Colonic mucosa (tissue), 4 donors: ENCODE results near the gene HSPB6. TPM values are rescaled to one million over a fixed set of nuclear protein-coding genes. Genes with fewer than 3 reads are reported as not detected.

ENCODE experiments used
- DNase-seq: peaks from one replicate; pipeline ENCODE4 v3.0.0-alpha.2; 2020
- H3K27ac ChIP-seq: fragments of 200-600 bp; one replicate; pipeline ENCODE4 v1.8.0; 2021
- H3K27me3 ChIP-seq: fragments of 200-600 bp; one replicate; pipeline ENCODE4 v1.8.0; 2021
- H3K36me3 ChIP-seq: fragments of 200-600 bp; one replicate; pipeline ENCODE4 v1.8.0; 2021
- H3K4me1 ChIP-seq: fragments of 200-600 bp; one replicate; pipeline ENCODE4 v1.8.0; 2021; ENCODE audit warnings: mild to moderate bottlenecking
- H3K4me3 ChIP-seq: fragments of 200-600 bp; one replicate; pipeline ENCODE4 v1.8.0; 2021
- H3K9ac ChIP-seq, 2 donors: one replicate each; pipeline ENCODE4 v1.7.0; 2013; ENCODE audit warnings: control low read depth in 2 of 2, low read depth in 2 of 2, low read length in 2 of 2
- H3K9me3 ChIP-seq: fragments of 200-600 bp; one replicate; pipeline ENCODE4 v1.8.0; 2021
- CTCF ChIP-seq: fragments of 200-600 bp; IDR thresholded peaks from one replicate; pipeline ENCODE4 v1.8.0; 2022; ENCODE audit warnings: antibody characterized with exemption, mild to moderate bottlenecking
- intact Hi-C: fragments of 100-400 bp; cut with DNase I; formaldehyde crosslinking; loops from one replicate; pipeline ENCODE4 v1.14.1; 2022
- total RNA-seq, 2 donors: library from RNA; stranded (reverse); fragmentation: NEBNext Ultra II Directional in 1 of 2; extraction: Animal tissue kit (Norgen Biotek cat#: 25700) in 1 of 2; gene quantifications; one replicate each; pipeline ENCODE4 v1.2.1, GENCODE V29; 2021
- donor health status: healthy.
- donor health status: DM: no; HTN: no; CAD: no.
- donor health status: DM: no; HTN: no; CAD: no.

The HSPB6 gene
- total RNA-seq, 2 donors from 2014 or later: 6.3 to 23.6 TPM

DNA sequence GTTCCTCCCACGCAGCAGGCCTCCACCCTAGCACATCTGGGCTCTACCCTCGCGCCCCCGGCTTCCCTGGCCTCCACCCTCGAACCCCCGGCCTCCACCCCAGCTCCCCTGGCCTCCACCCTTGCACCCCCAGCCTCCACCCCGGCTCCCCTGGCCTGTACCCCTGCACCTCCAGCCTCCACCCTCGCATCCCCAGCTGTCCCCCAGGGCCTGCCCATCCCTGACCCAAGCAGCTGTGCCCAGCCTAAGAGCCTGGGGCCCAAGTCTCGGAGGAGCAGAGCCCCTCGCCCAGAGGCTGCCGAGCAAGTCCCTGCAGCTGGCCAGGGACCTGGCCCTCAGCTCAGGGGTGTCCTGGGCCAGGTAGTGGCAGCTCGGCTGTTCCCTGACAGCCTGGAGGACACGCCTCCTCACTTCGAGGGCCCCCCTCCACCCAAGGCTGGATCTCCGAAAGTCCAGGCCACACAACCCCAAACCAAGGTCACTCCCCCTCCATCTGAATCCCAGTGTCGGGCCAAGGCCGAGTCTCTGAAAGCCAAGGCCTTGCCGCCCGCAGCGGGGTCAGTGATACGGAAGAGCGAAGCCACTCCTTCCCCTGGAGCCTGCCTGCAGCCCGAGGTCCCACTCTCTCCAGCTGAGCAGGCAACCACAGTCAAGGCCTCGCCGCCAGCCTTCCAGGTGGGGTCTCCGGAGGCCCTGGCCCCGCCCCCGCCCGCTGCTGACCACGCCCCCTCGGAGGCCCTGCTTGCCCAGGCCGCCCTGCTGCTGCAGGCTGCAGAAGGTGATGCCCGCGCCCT is 10.7 kb upstream of the HSPB6 start:
- no peak for TF ChIP-seq CTCF
- no peaks in the 10 kb centered on the region for H3K36me3 ChIP-seq
- no peaks in the 10 kb centered on the region for H3K4me1 ChIP-seq
- no peak overlapping the region for H3K4me3 ChIP-seq
- no peak for DNase-seq
- no peak overlapping the region for H3K27ac ChIP-seq
- no peak overlapping the region for H3K9ac ChIP-seq
- no peaks in the 10 kb centered on the region for H3K27me3 ChIP-seq
- H3K9me3 ChIP-seq: no peaks in the 10 kb centered on the region
- intact Hi-C loops: no loop called here

- TF ChIP-seq CTCF: no peak
- Histone ChIP-seq H3K9ac (no peak overlapping the region), H3K4me1 (no peaks in the 10 kb centered on the region), H3K27me3 (no peaks in the 10 kb centered on the region), H3K36me3 (no peaks in the 10 kb centered on the region), H3K9me3 (no peaks in the 10 kb centered on the region), H3K27ac (no peak overlapping the region), H3K4me3 (no peak overlapping the region)
- intact Hi-C loops: no loop called here
- DNase-seq: no peak
These were observed 9.8 kb upstream of the HSPB6 start for GRCh38 chr19:35766571-35767104.

DNA sequence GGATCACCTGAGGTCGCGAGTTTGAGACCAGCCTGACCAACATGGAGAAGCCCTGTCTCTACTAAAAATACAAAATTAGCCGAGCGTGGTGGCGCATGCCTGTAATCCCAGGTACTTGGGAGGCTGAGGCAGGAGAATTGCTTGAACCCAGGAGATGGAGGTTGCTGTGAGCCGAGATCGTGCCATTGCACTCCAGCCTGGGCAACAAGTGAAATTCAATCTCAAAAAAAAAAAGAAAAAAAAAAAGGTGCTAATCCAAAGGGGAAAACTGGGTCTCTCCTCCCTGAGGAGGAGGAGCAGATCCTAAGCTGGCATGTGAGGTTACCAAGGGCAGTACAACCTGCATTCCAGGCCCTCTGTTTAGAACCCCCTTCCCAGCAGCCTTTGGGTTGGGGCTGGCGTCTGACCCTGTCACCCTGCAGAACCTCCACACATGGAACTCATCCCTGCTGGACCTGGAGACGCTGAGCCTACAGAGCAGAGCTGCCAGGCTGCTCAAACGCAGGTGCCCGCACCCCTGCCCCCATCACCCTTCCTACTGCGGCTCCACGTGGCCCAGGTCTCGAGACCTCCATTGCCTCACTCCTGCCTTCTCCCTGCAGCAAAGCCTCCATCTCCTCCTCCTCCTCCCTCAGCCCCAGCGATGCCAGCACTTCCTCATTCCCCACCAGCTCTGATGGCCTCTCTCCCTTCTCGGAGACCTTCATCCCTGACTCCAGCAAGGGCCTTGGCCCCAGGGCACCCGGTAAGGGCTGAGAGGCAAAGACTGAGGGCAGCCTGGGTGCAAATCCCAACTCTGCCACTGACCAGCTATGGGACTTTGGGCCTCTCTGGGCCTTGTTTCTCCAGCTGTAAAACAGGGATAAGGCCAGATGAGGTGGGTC is 7.8 kb upstream of the HSPB6 start:
- no peaks in the 10 kb centered on the region for H3K4me1 ChIP-seq
- intact Hi-C loops: no loop called here
- no peak overlapping the region for H3K4me3 ChIP-seq
- no peaks in the 10 kb centered on the region for H3K27me3 ChIP-seq
- H3K36me3 ChIP-seq: no peaks in the 10 kb centered on the region
- no peaks in the 10 kb centered on the region for H3K9me3 ChIP-seq
- no peak for DNase-seq
- no peak overlapping the region for H3K27ac ChIP-seq
- H3K9ac ChIP-seq: no peak overlapping the region
- no peak for TF ChIP-seq CTCF

GRCh38 chr19:35760711-35761349 is 4.0 kb upstream of the HSPB6 start:
- Histone ChIP-seq H3K27me3 (no peaks in the 10 kb centered on the region), H3K9ac (no peak overlapping the region), H3K9me3 (no peaks in the 10 kb centered on the region), H3K4me3 (no peak overlapping the region), H3K4me1 (no peaks in the 10 kb centered on the region), H3K36me3 (no peaks in the 10 kb centered on the region), H3K27ac (no peak overlapping the region)
- DNase-seq: no peak
- intact Hi-C loops: no loop called here
- TF ChIP-seq CTCF: no peak

DNA sequence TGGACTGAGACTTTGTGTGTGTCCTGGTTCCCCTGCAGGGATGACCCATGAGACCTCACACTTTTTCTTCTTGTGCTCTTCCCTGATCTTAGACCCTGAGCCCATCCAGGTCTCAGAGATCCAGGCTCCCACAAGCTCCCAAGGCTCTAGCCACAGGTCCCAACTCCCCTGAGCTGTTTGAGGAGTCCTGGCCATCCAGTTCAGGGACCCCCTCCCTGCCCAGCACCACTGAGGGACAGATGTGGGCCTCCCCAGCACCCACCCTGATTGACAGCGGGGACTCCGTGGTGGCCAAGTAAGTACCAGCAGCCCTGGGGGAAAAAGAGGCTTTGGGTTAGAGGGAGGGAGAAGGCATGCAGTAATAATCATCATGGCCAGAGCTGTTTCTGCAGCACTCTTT is 2.9 kb upstream of the HSPB6 start:
- no peaks in the 10 kb centered on the region for H3K9me3 ChIP-seq
- no peaks in the 10 kb centered on the region for H3K4me1 ChIP-seq
- H3K27me3 ChIP-seq: no peaks in the 10 kb centered on the region
- intact Hi-C loops: no loop called here
- H3K4me3 ChIP-seq: no peak overlapping the region
- no peaks in the 10 kb centered on the region for H3K36me3 ChIP-seq
- no peak overlapping the region for H3K27ac ChIP-seq
- H3K9ac ChIP-seq: no peak overlapping the region
- DNase-seq: no peak
- TF ChIP-seq CTCF: no peak
